ENCODE results near the gene NOL6. TPM values are rescaled to one million over a fixed set of nuclear protein-coding genes. Genes with fewer than 3 reads are reported as not detected.
A peak's percentile ranks its signal among the peaks of the same experiment; 100 is the strongest.
"Not testable (repeated sequence)": the region's sequence is repeated elsewhere in the genome, so short reads cannot be mapped to it uniquely, and the experiment has no call there.

The NOL6 gene
- total and polyA plus RNA-seq, 8 donors: 23.3 to 48.3 (median 27.8) TPM

GRCh38 chr9:33458444-33458843 is 15.3 kb downstream of the NOL6 start:
- Histone ChIP-seq H3K4me1 (peaks cover 0 to 16% of the 10 kb centered on the region in 2 donors), H3K36me3 (peaks cover 0 to 33% of the 10 kb centered on the region in 2 donors), H3K27me3 (no peaks in the 10 kb centered on the region), H3K4me3 (no peak overlapping the region), H3K27ac (peak overlapping the region in 1 of 2 donors; percentile 20), H3K9me3 (no peaks in the 10 kb centered on the region)
- DNase-seq (no peak), ATAC-seq (peak; percentile 36)
- intact Hi-C loops (cut with DNase I): loop anchor here in 1 of 2 donors (10.0 kb wide), 1 partner anchor 84 kb away; no protein-coding TSS in a partner anchor
- no peak for TF ChIP-seq CTCF (IDR thresholded peaks at IDR 0.05)

GRCh38 chr9:33455945-33456344 is 17.8 kb downstream of the NOL6 start:
- H3K27me3 ChIP-seq: no peaks in the 10 kb centered on the region
- H3K4me3 ChIP-seq: no peak overlapping the region
- intact Hi-C loops (cut with DNase I): loop anchor here in 1 of 2 donors (10.0 kb wide), 1 partner anchor 81 kb away; no protein-coding TSS in a partner anchor
- H3K36me3 ChIP-seq: peaks cover 0 to 8% of the 10 kb centered on the region in 2 donors
- peaks cover 3 to 27% of the 10 kb centered on the region in 2 donors for H3K4me1 ChIP-seq
- H3K9me3 ChIP-seq: no peaks in the 10 kb centered on the region
- ATAC-seq (peak; percentile 56), DNase-seq (no peak)
- H3K27ac ChIP-seq: peak overlapping the region in 1 of 2 donors; percentile 70
- TF ChIP-seq CTCF (IDR thresholded peaks at IDR 0.05): no peak

- Histone ChIP-seq H3K4me1 (peaks cover 3 to 27% of the 10 kb centered on the region in 2 donors), H3K27ac (peak overlapping the region in 1 of 2 donors; percentile 70)
- H3K36me3 ChIP-seq, ATAC-seq, H3K9me3 ChIP-seq, DNase-seq, H3K27me3 ChIP-seq, H3K4me3 ChIP-seq: not testable (repeated sequence)
- intact Hi-C loops (cut with DNase I): loop anchor here in 1 of 2 donors (10.0 kb wide), 1 partner anchor 81 kb away; no protein-coding TSS in a partner anchor
These were observed 18.3 kb downstream of the NOL6 start for GRCh38 chr9:33455456-33455855.

GRCh38 chr9:33454661-33455026 is 19.1 kb downstream of the NOL6 start:
- H3K4me3 ChIP-seq, H3K27me3 ChIP-seq, DNase-seq, H3K27ac ChIP-seq, ATAC-seq, H3K9me3 ChIP-seq, H3K36me3 ChIP-seq: not testable (repeated sequence)
- intact Hi-C loops (cut with DNase I): loop anchor here in 1 of 2 donors (10.0 kb wide), 1 partner anchor 80 kb away; no protein-coding TSS in a partner anchor
- peaks cover 3 to 27% of the 10 kb centered on the region in 2 donors for H3K4me1 ChIP-seq

- TF ChIP-seq CTCF (IDR thresholded peaks at IDR 0.05): no peak
- H3K4me3 ChIP-seq: no peak overlapping the region
- intact Hi-C loops (cut with DNase I): loop anchor here in 1 of 2 donors (10.0 kb wide), 1 partner anchor 79 kb away; no protein-coding TSS in a partner anchor
- peaks cover 3 to 26% of the 10 kb centered on the region in 2 donors for H3K4me1 ChIP-seq
- no peak overlapping the region for H3K27ac ChIP-seq
- H3K27me3 ChIP-seq: no peaks in the 10 kb centered on the region
- no peaks in the 10 kb centered on the region for H3K9me3 ChIP-seq
- H3K36me3 ChIP-seq: no peaks in the 10 kb centered on the region
- DNase-seq (no peak), ATAC-seq (no peak)
These were observed 19.6 kb downstream of the NOL6 start for GRCh38 chr9:33453999-33454660.

- TF ChIP-seq CTCF (IDR thresholded peaks at IDR 0.05): no peak
- Histone ChIP-seq H3K4me3 (no peak overlapping the region), H3K4me1 (peaks cover 3 to 20% of the 10 kb centered on the region in 2 donors), H3K9me3 (no peaks in the 10 kb centered on the region), H3K27me3 (peaks cover 0 to 1% of the 10 kb centered on the region in 2 donors), H3K36me3 (no peaks in the 10 kb centered on the region), H3K27ac (no peak overlapping the region)
- no peak for DNase-seq
- no peak for ATAC-seq
- intact Hi-C loops (cut with DNase I): loop anchor here in 1 of 2 donors (10.0 kb wide), 1 partner anchor 79 kb away; no protein-coding TSS in a partner anchor
These were observed 20.4 kb downstream of the NOL6 start for GRCh38 chr9:33453286-33453860.

Data from left lung (tissue), 10 donors.